ENCODE measurements around the gene LETM1.

DNA sequence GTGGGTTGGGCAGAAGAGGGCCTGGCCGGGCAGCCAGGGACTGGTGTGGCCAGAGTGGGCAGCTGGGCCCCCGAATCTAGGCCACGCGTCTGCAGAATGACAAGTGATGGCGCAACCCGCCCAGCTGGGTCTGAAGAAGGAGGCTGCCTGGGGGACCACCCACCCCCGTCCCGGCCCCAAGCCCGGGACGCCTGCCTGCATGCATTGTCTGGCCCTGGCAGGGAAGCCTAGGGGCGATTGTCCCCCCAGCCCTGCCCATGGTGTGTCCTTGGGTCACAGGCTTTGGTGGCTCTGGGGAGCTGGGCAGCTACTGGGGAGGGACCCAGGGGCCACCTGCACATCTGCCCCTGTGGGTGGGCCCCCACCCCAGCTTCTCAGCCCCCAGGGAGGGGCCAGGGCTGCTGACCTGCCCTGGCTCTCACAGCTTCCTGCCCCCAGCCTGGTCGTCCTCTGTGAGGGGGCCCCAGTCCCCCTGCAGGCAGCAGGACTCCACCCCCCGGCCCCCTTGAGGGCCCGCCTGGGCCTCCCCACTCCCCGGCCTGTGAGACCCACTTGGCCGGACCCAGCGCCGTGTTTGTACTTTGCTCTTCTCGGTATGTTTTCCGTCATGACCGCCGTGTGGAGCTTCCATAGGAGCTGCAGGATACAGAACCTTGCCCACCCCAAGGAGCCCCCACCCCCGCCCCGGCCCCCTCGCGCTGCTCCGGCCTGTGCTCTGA lies 57.9 kb downstream of the LETM1 start:
- TF ChIP-seq, protein P1, sequence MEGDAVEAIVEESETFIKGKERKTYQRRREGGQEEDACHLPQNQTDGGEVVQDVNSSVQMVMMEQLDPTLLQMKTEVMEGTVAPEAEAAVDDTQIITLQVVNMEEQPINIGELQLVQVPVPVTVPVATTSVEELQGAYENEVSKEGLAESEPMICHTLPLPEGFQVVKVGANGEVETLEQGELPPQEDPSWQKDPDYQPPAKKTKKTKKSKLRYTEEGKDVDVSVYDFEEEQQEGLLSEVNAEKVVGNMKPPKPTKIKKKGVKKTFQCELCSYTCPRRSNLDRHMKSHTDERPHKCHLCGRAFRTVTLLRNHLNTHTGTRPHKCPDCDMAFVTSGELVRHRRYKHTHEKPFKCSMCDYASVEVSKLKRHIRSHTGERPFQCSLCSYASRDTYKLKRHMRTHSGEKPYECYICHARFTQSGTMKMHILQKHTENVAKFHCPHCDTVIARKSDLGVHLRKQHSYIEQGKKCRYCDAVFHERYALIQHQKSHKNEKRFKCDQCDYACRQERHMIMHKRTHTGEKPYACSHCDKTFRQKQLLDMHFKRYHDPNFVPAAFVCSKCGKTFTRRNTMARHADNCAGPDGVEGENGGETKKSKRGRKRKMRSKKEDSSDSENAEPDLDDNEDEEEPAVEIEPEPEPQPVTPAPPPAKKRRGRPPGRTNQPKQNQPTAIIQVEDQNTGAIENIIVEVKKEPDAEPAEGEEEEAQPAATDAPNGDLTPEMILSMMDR (IDR thresholded peaks at IDR 0.05 in 2 of 3, conservative IDR thresholded peaks at IDR 0.05 in 1 of 3; ENCODE audit: borderline replicate concordance in 1 of 3, insufficient read depth in 1 of 3, low read depth in 2 of 3, low read length in 2 of 3), result no peak
- TF ChIP-seq POLR2AphosphoS5 (IDR thresholded peaks at IDR 0.05; ENCODE audit: low read depth, low read length) (no peak), EGR1 (IDR thresholded peaks at IDR 0.05; ENCODE audit: low read depth) (no peak), POLR2A (IDR thresholded peaks at IDR 0.05; ENCODE audit: borderline replicate concordance, extremely low read depth, insufficient read depth, insufficient read length) (no peak), YY1 (IDR thresholded peaks at IDR 0.05; ENCODE audit: extremely low read depth, insufficient replicate concordance, low read depth, low read length) (no peak), EZH2 (IDR thresholded peaks at IDR 0.05) (no peak), ELF1 (IDR thresholded peaks at IDR 0.05; ENCODE audit: borderline replicate concordance, low read depth) (no peak), SRF (IDR thresholded peaks at IDR 0.05; ENCODE audit: low read depth) (no peak), SP1 (IDR thresholded peaks at IDR 0.05; ENCODE audit: low read depth) (no peak), RAD21 (IDR thresholded peaks at IDR 0.05; ENCODE audit: low read depth) (no peak), EZH2phosphoT487 (IDR thresholded peaks at IDR 0.05; ENCODE audit: borderline replicate concordance) (no peak), ZFX (IDR thresholded peaks at IDR 0.05) (no peak)
- TF ChIP-seq, protein P2, sequence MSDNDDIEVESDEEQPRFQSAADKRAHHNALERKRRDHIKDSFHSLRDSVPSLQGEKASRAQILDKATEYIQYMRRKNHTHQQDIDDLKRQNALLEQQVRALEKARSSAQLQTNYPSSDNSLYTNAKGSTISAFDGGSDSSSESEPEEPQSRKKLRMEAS (IDR thresholded peaks at IDR 0.05), result no peak
